ENCODE results near the gene ERC2.
"Not testable (repeated sequence)": the region's sequence is repeated elsewhere in the genome, so short reads cannot be mapped to it uniquely, and the experiment has no call there.

The ERC2 gene

DNA sequence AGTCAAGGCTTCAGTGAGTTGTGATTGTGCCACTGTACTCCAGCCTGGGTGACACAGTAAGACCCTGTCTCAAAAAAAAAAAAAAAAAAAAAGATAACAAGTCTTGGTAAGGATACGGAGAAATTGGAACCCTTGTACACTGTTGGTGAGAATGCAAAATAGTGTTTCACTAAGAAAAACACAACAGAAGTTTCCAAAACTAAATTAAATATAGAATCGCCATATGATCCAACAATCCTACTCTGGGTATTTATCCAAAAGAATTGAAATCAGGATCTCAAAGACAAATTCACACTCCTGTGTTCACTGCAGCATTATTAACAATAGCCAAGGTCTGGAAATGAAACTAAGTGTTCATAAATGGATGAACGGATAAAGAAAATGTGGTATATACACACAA is 149.4 kb downstream of the ERC2 start:
- in situ Hi-C loops (cut with MboI; ENCODE audit: low sequenced_read_pairs): no loop called here

DNA sequence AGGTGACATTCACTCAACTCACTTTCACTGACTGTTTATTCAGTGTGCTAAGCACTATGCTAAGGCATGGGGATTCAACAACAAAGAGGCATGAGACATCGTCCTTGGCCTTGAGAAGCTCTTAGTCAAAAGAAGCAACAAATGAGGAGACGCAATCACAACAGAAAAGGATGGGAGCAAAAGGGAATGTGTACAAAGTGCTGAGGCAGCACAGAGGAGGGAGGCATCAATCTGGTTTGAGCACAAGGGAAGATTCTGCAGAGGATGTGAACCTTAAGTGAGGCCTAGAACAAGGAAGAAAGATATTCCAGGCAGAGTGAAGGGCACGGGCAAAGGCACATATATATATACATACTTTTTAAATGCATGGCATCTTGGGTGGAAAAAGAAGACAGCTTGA is 151.3 kb downstream of the ERC2 start:
- in situ Hi-C loops (cut with MboI; ENCODE audit: low sequenced_read_pairs): no loop called here

DNA sequence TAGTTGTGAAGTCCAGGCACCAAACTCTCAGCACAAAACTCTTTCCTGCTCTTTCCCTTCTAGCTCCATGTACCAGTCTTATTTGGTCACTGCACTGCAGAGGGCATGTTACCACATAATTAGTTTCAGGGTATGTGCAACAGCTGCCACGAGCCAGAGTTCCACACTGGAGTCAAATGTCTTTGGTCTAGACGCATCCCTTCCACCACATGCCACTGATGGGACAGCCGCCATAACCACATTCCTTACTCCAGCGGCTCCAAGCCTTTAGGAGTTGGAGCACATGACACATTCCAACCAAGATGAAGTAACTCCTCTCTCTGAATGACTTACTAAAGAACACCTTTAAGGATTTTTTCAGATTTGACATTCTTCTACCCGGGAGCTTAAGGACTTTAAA is 153.4 kb downstream of the ERC2 start:
- in situ Hi-C loops (cut with MboI; ENCODE audit: low sequenced_read_pairs): no loop called here

DNA sequence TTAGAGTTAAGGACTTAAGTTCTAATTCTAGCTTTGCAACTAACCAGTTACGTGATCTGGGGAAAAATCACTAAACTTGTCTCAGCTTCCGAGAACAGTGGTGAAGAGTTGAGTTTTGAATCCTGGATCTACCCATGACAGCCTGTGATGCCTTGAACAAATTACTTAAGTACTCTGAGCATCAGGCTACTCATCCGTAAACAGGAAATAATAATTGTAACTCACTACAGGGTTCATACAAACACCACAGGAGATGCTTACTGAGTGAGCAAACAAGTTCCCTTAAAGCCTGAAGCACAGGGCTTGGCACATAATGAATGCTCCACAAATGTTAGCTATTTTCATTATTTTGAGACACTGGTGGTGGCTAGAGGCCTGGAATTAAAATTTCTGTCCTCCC is 158.8 kb downstream of the ERC2 start:
- in situ Hi-C loops (cut with MboI; ENCODE audit: low sequenced_read_pairs): no loop called here

DNA sequence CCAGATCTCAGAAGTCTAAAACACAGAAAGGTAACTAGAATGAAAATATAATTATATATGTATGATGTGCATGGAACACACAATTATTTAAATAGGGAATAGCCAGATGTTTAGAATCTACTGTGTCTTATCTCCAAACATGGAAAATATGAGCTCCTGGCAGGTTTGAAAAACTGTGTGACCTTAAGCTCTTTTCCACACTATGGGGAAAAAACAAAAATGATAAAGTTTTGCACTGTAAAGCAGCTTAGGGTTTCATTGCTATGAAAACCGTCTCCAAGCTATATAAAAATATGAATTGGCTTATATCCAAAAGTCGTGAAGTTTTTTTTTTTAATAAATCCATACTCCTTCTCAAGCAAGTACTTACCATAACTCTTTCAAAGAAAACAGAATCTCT is 159.8 kb downstream of the ERC2 start:
- in situ Hi-C loops (cut with MboI; ENCODE audit: low sequenced_read_pairs): no loop called here

DNA sequence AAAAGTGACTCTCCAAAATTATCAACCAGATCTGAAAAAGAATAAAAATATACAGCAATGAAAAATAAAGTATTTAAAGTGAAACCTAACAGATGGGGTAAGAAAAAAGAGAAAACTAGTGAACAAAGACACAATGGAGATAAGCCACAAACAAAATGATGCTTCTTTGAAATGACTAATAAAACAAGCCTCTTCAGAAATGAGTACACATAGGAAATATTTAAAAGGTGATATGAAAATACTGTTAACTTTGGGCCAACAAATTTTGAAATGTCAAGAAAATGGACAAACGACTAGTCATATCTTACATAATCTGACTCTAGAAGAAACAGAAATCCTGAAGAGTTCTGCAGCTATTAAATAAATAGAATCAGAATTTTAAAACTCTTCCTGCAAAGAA is 164.2 kb downstream of the ERC2 start:
- in situ Hi-C loops (cut with MboI; ENCODE audit: low sequenced_read_pairs): no loop called here

DNA sequence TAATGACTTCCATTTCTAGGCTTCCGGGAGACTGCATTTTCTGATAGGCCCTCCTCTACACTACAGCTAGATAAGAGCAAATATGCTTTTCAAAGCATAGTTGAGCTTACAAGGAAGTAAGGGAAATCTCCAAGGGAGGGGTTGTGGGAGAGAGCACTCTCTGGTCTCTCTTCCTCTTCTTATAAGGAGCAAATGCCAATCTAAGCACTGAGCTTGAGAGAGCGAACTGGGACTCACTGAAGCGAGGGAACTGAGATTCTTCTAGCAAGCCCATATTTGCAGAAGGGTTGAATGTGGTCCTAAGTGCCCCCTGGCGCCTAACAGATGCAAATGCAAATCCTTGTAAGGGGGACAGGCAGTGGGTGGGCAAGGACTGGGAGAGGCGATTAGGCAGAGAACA is 164.8 kb downstream of the ERC2 start:
- in situ Hi-C loops (cut with MboI; ENCODE audit: low sequenced_read_pairs): no loop called here

DNA sequence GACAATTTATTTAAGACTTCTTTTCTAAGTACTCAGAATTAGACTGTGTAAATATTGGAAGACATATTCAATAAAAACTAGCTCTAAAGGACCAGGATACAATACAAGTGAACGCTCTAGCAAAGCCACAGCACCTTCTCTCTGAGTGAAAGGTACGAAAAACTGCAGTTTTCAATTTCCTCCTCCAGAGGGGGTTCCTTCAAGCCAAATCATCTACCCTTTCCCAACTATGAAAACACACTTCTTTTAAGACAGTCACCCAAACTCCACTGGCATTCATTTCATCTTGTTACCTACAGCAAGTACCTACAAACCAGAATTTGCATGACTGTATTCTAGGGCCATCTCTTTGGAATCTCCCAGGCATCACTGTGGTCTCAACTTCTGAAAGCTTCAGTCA is 165.8 kb downstream of the ERC2 start:
- in situ Hi-C loops (cut with MboI; ENCODE audit: low sequenced_read_pairs): no loop called here

DNA sequence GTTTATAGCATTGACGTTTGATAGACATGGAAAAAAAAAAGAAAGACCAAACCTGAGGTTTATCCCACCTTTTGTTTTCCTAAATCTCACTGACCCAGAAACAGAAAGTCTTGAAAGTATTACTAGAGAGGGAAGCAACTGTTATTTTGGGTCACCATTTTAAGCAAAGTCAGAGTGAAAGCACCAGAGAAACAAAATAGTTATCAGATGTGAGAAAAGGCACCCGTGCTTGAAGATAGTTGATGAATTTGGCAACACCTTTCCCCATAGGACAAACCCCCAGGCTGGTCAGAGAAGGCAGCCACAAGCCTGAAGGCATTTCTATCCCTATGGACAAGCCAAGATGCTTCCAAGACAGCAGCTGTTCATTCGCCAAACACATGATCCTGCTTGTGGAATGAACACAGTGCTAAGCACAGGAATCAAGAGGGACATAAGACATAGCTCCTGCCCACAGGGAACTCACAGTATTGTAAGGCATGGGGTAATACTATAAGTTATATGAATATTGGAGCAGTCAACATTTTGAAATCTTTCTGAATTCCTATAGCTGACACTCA is 170.9 kb downstream of the ERC2 start:
- in situ Hi-C loops (cut with MboI; ENCODE audit: low sequenced_read_pairs): no loop called here

DNA sequence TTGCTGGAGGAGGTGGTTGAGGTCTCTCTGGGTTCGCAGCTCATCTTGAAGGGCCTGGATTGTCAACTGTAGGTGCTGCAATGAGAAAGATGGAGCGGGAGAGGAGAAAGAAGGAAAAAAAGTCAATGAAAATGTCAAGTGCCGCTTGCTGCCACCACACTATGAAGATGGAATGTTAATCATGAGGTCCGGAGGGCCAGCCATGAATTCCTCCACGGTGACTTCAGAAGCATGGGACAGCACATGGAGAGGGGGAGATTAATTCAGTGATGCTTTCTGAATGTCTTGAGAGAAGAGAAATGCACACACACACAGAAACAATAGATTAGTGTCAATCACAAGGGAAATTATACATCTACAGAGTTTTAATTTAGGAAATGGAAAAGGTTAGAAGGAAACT is 171.9 kb downstream of the ERC2 start:
- in situ Hi-C loops (cut with MboI; ENCODE audit: low sequenced_read_pairs): no loop called here

DNA sequence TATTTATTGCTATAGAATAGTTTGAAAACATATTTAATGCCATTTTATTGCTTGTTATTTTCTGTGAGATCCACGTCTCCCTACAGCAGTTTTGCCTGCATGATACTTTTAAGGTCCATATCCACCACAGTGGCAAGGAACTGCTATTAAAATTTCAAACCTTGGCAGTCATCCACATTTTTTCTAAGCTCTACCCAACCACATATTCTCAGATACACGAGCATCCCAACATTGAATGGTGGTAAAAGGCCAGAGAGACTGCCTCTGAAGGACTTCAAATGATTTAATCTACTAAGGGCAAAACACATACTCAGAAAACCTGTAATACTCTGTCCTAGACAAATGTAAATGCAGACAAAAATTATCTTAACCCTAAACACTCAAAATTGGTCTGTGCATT is 173.1 kb downstream of the ERC2 start:
- in situ Hi-C loops (cut with MboI; ENCODE audit: low sequenced_read_pairs): no loop called here

DNA sequence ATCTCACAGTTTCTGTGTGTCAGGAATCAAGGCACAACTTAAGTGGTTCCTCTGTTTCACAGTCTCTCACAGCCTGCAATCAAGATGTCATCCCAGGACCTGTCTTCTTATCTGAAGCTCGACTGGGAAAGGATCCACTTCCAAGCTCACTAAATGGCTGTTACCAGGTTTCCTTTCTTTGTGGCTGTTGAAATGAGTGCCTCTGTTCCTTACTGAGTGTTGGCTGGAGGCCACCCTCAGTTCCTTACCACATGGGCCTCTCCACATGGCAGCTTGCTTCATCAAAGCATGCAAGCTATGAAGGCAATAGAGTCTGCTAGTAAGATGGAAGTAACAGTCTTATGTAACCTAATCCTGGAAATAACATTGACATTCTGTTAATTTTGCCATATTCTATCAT is 174.0 kb downstream of the ERC2 start:
- in situ Hi-C loops (cut with MboI; ENCODE audit: low sequenced_read_pairs): no loop called here

DNA sequence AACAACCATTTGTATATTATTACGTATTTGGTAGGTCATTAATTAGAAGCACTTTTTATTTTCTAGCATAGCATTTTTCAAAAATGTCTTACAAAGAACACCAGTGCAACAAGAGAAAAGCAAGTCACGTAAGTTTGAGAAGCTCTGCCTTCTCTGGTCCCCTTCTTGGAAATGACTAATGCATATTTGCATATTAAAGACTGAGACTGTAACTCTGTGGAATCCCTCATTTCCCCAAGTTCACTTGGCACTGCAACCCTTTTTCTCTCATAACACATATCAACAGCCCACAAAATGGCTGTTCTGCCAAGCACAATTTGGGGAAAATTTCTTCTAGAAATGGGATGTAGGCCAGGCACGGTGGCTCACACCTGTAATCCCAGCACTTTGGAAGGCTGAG is 176.3 kb downstream of the ERC2 start:
- in situ Hi-C loops (cut with MboI; ENCODE audit: low sequenced_read_pairs): no loop called here

DNA sequence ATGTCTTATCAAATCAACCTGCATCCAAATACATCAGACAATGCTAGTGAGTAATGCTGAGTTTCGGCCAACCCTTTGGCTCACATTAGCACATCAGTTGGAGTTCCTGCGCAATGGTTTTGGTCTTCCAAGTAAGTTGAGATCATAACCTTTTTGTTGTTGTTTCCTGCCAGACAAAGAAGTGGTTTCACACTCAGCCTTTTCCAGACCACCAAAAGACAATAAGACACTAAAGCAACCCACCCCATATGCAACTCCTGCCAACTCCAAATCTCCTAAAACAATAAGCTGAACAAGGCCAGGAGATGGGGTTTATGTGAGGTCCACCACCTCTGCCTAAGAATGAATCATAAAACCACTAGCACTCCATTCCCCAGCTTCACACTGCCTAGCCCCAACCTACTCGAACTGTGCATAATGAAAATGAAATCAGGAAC is 177.0 kb downstream of the ERC2 start:
- in situ Hi-C loops (cut with MboI; ENCODE audit: low sequenced_read_pairs): no loop called here

DNA sequence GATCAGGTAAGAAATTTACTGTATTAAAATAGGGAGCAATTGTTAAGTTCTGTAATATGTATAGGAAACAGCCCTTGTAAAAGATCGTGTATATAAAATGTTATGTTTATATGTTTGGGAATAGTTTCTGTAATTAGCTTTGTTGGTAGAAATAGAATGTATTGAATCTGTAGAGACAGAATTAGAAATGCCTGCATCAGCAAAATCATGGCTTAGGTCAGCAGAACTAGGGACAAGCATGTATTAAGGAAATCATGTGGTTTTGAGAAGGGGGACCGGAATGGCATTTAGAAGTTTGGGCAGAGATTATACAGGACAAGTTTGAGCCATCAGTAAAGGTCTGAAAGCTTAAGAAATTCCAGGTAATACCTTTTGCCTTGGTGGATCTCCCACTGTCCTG is 177.9 kb downstream of the ERC2 start:
- in situ Hi-C loops (cut with MboI; ENCODE audit: low sequenced_read_pairs): no loop called here

DNA sequence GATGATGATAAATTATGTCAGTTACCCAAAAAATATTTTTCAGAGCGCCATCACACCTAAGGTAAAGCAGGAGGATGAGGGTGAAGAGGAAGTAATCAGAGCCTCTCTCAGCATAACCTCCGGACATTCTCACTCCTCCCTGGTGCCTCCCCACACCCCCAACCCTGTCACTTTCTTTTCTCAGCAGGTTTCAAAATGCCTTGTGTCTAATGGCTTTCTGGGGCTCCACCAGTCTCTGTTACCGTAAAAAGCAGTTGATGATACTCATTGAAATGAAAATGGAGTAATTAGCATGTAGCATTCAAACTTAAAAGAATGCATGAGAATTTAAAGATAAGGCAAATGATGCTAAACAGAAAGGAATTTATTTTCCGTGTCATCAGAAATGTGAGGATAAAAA is 180.0 kb downstream of the ERC2 start:
- in situ Hi-C loops (cut with MboI; ENCODE audit: low sequenced_read_pairs): no loop called here

DNA sequence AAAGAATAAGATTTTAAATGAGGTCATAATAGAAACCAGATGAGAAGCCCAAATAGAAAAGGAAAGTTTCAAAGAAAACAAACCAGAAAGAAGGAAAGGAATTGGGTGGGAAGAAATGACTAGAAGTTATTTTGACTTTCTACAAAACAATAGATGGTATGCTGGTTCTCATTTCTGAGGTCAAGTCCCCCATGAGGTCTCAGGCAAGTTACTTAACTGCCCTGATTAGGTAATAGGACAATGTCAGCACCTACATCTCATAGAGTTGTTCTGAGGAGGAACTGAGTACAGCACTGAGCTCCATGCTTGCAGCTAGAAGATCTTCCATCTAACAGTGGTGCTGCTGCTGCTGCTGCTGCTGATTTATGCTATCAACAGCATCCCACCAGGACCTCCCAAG is 185.9 kb downstream of the ERC2 start:
- in situ Hi-C loops (cut with MboI; ENCODE audit: low sequenced_read_pairs): no loop called here

DNA sequence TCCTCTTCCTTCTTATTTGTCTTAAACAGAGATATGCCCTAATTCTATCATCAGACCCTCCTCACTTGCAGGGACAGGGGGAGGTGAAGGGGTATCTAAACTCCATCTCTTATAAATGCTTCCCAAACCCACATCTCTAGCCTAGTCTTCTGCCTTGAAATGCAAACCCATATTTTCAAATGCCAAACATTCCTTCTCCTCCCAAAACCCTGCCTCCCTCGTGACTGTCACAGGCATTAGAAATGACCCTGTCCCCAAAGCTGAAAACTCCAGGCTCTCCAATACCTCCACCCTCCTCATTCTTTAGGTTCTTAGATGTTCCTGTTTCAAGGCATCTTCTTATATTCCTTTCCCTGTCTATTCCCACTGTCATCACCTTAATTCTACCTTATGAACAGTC is 191.0 kb downstream of the ERC2 start:
- in situ Hi-C loops (cut with MboI; ENCODE audit: low sequenced_read_pairs): no loop called here

DNA sequence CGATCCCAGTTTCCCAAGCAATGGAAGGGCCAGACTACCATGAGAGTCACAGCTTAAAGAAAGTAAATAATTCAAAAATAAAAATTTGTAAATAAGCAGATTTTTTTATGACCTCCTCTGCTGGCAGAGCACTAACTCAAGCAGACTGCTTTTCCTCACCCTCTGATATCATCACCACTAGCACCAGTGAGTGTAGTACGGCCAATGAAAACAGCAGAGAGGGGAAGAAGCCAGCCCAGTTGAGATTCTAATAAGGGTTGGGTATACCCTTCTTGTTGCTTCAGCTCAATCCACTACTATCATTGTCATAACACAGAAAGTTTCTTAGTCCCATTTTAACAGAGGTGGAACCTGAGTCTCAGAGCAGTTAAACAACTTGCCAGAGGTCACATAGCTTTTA is 193.1 kb downstream of the ERC2 start:
- in situ Hi-C loops (cut with MboI; ENCODE audit: low sequenced_read_pairs): no loop called here

DNA sequence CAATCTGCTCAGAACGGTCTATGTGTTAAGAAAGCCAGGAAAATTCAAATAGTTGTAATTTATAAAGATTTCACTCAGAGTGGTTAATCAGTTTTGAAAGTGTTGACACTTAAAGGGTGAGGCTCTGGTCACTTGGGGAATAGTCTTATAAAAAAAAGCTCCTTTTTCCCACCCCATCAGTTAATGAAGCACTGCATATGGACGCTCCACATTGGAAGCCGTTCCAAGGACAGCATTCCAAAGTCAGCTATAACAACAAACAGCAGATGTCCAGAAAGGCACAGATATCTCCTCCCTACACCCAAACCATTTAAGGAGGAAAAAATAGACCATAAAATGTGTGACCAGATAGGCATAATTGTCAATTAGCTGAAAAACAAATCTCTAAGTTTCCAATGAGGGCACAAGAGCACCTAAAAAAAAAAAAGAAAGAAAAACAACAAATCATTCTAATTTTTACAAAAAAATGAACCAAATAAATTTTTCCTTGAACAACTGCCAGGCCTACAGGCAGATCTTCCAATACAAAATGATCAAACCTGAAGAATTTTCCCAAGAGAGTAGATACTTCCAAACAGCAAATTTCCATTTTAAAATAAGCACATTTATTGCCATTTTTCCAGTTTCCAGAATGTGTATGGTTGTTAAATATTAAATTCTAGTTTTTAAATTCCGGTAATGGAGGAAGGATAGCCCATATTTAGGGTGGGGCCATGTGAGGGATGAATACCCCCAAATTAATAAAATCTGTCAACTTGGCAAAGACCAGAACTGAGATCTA is 198.3 kb downstream of the ERC2 start:
- in situ Hi-C loops (cut with MboI; ENCODE audit: low sequenced_read_pairs): no loop called here

DNA sequence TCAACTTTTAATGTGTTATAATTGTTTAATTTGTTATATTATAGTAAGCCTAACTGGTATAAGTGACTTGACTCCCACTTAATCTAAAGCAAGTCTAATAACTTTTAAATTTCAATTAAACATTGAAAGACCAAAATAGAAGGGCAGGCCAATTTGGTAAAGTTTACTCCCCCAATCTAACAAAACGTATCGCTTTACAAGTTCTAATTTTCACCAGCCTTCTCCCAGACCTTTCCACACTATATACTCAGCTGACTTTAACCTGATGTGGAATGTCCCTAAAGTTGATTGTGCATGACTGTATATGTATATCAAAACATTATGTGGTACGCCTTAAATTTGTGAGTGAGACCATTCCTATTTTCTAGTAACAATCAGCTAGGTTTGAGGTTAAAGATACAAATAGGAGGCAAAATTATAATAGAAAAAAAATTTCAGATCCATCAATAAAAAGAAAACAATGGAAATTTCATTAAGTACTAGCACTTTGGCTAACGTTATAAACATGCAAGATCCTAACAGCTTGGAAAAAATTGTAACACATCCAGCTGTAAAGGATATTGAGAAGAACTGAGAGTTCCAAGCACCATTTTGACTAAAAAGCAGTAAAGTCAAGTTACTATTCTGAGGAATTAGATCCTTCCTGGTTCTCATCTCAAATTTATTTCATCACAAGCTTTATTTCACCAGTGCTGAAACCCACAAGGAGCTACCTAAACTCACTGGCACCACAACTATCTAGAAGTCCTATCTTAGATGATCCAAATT is 199.5 kb downstream of the ERC2 start:
- in situ Hi-C loops (cut with MboI; ENCODE audit: low sequenced_read_pairs): no loop called here

DNA sequence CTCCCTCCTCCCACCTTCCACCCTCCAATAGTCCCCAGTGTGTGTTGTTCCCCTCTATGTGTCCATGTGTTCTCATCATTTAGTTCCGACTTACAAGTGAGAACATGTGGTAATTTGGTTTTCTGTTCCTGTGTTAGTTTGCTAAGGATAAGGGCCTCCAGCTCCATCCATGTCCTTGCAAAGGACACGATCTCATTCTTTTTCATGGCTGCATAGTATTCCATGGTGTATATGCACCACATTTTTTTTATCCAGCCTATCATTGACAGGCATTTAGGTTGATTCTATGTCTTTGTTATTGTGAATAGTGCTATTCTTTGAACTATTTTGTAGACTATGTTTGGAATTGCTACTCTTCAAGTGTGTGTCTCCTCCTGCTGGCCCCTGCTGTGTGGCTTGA is 206.4 kb downstream of the ERC2 start:
- in situ Hi-C loops (cut with MboI; ENCODE audit: low sequenced_read_pairs): not testable (repeated sequence)
